Prostate gland (tissue), 2 donors: ENCODE measurements around the gene DAB1. TPM values are rescaled to one million over a fixed set of nuclear protein-coding genes. Genes with fewer than 3 reads are reported as not detected.

ENCODE experiments used
- DNase-seq: peaks from one replicate; pipeline ENCODE4 v3.0.0-alpha.2; 2019; ENCODE audit warnings: low spot score
- H3K27ac ChIP-seq, 2 donors: fragments of 200-600 bp; sonication (generic); 2 replicates each; pipeline ENCODE4 v1.5.1; 2017 to 2019
- H3K27me3 ChIP-seq: fragments of 200-600 bp; sonication (generic); replicated peaks from 2 replicates; pipeline ENCODE4 v1.5.1; 2019; ENCODE audit not compliant: insufficient read depth
- H3K36me3 ChIP-seq, 2 donors: fragments of 200-600 bp; sonication (generic); 1 replicate in 1 of 2; 2 replicates in 1 of 2; pipeline versions ENCODE4 v1.5.1 to v1.8.1; 2017 to 2019
- H3K4me1 ChIP-seq: fragments of 200-600 bp; sonication (generic); replicated peaks from 2 replicates; pipeline ENCODE4 v1.5.1; 2019
- H3K4me3 ChIP-seq, 2 donors: fragments of 200-600 bp; sonication (generic); 2 replicates each; pipeline ENCODE4 v1.5.1; 2017 to 2019
- H3K9me3 ChIP-seq: fragments of 200-600 bp; sonication (generic); 2 replicates; pipeline ENCODE4 v1.5.1; 2017
- CTCF ChIP-seq, 4 experiments: fragments of 200-600 bp in 2 of 4; fragments of 450-650 bp in 2 of 4; sonication (generic) in 2 of 4; IDR thresholded peaks; 1 replicate in 3 of 4; 2 replicates in 1 of 4; pipeline ENCODE4 v1.5.1; 2016 to 2019; ENCODE audit warnings: antibody characterized with exemption in 4 of 4, mild to moderate bottlenecking in 2 of 4, moderate library complexity in 2 of 4
- POLR2A ChIP-seq: fragments of 450-650 bp; IDR thresholded peaks from one replicate; pipeline ENCODE4 v1.6.1; 2016; ENCODE audit warnings: antibody characterized with exemption, mild to moderate bottlenecking
- POLR2AphosphoS5 ChIP-seq: sonication (generic); formaldehyde crosslinking; IDR thresholded peaks from one replicate; pipeline ENCODE4 v1.6.1; 2017; ENCODE audit warnings: antibody characterized with exemption
- WGBS: methylation state at CpG from one replicate; pipeline ENCODE4 v1.1.5; 2018; 5-methylcytosine and 5-hydroxymethylcytosine counted together
- intact Hi-C: fragments of 100-400 bp; cut with DNase I; formaldehyde crosslinking; loops from one replicate; pipeline ENCODE4 v1.14.2; 2022
- total RNA-seq, 2 donors: library from RNA; depleted of rRNA; stranded (reverse); fragments of >200 nt; gene quantifications; one replicate each; pipeline ENCODE4 v1.1.0, GENCODE V29; 2016

Gene DAB1
- total RNA-seq, 2 donors from 2014 or later = 0.64 to 3.6 TPM

- TF ChIP-seq POLR2AphosphoS5 (no peak), CTCF (IDR thresholded peaks at IDR 0.05) (no peak), POLR2A (no peak)
- intact Hi-C loops = no loop called here
- WGBS = 63% methylated on average over 2 of the region's 2 CpGs
- no peaks in the 10 kb centered on the region for H3K36me3 ChIP-seq
- no peak overlapping the region for H3K4me3 ChIP-seq
- no peaks in the 10 kb centered on the region for H3K9me3 ChIP-seq
- H3K27me3 ChIP-seq = no peaks in the 10 kb centered on the region
- no peaks in the 10 kb centered on the region for H3K4me1 ChIP-seq
- no peak for DNase-seq
- H3K27ac ChIP-seq = no peak overlapping the region
These were observed 312.7 kb downstream of the DAB1 start for GRCh38 chr1:57111175-57111574.

- Histone ChIP-seq H3K4me1 (no peaks in the 10 kb centered on the region), H3K9me3 (no peaks in the 10 kb centered on the region), H3K27ac (no peak overlapping the region), H3K27me3 (no peaks in the 10 kb centered on the region), H3K36me3 (no peaks in the 10 kb centered on the region), H3K4me3 (no peak overlapping the region)
- WGBS = 59% methylated on average over 3 of the region's 3 CpGs
- intact Hi-C loops = no loop called here
- TF ChIP-seq POLR2A (no peak), POLR2AphosphoS5 (no peak), CTCF (IDR thresholded peaks at IDR 0.05) (no peak)
- no peak for DNase-seq
These were observed 314.0 kb downstream of the DAB1 start for GRCh38 chr1:57109883-57110282.

DNA sequence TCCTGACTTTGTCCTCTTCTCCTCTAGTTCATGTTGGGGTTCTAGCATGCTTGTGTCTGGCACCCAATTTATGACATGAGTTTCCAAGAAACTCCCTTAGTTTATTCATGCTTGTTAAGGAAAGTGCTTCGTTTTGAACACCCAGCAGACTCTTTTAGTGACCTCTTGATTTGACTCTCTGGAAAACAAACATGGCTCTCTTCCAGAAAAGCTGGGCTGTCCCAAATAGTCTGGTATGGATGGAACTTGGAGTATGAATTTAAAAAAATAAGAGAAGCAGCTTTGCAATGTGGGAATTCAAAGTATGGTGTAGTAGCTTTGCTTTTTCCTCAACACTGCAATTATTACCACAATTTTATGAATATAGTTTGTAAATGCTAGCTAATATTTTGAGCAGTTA lies 314.6 kb downstream of the DAB1 start:
- intact Hi-C loops = no loop called here
- no peak overlapping the region for H3K27ac ChIP-seq
- DNase-seq = no peak
- no peak overlapping the region for H3K4me3 ChIP-seq
- H3K27me3 ChIP-seq = no peaks in the 10 kb centered on the region
- WGBS = 88% methylated on average over 1 of the region's 1 CpG
- no peaks in the 10 kb centered on the region for H3K36me3 ChIP-seq
- TF ChIP-seq POLR2AphosphoS5 (no peak), CTCF (IDR thresholded peaks at IDR 0.05) (no peak), POLR2A (no peak)
- H3K9me3 ChIP-seq = no peaks in the 10 kb centered on the region
- H3K4me1 ChIP-seq = no peaks in the 10 kb centered on the region

DNA sequence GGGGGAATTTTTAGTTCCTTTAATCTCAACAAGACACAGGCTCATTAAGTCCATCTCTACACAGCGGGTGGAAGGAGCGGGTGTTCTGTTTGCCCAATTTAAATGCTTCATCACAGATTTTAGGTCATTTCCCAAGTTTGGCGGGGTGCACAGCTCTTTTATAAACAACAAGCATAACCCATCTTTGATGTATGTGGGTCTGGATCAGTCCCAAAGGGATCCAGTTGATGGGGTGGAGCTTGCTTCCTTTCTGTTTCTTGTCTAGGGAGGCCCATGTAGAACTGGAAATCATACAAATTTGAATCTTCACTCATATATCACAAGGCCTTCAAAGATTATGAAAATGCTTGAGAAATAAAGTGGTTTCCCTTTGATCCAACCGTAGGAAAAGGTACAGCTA lies 317.6 kb downstream of the DAB1 start:
- 89% methylated on average over 4 of the region's 4 CpGs for WGBS
- Histone ChIP-seq H3K9me3 (no peaks in the 10 kb centered on the region), H3K27ac (no peak overlapping the region), H3K27me3 (no peaks in the 10 kb centered on the region), H3K36me3 (no peaks in the 10 kb centered on the region), H3K4me1 (no peaks in the 10 kb centered on the region), H3K4me3 (no peak overlapping the region)
- DNase-seq = no peak
- intact Hi-C loops = no loop called here
- TF ChIP-seq POLR2AphosphoS5 = no peak

- Histone ChIP-seq H3K27me3 (no peaks in the 10 kb centered on the region), H3K4me3 (no peak overlapping the region), H3K27ac (no peak overlapping the region), H3K9me3 (no peaks in the 10 kb centered on the region), H3K4me1 (no peaks in the 10 kb centered on the region), H3K36me3 (no peaks in the 10 kb centered on the region)
- intact Hi-C loops = no loop called here
- no peak for TF ChIP-seq POLR2A
- no peak for TF ChIP-seq CTCF (IDR thresholded peaks at IDR 0.05)
- TF ChIP-seq POLR2AphosphoS5 = no peak
- DNase-seq = no peak
- 82% methylated on average over 7 of the region's 7 CpGs for WGBS
These were observed 321.1 kb downstream of the DAB1 start for GRCh38 chr1:57102561-57103326.
